Measurements from ENCODE around the gene CD99L2. TPM values are rescaled to one million over a fixed set of nuclear protein-coding genes. Genes with fewer than 3 reads are reported as not detected.
"Not testable (repeated sequence)": the region's sequence is repeated elsewhere in the genome, so short reads cannot be mapped to it uniquely, and the experiment has no call there.

Gene CD99L2
- polyA plus RNA-seq, 1 donor from 2014 or later, result 61.0 TPM

- no peak overlapping the region for H3K4me3 ChIP-seq (ENCODE audit: low read length)
- TF ChIP-seq MXI1 (conservative IDR thresholded peaks at IDR 0.05; ENCODE audit: poor library complexity, severe bottlenecking) (no peak), TAF1 (IDR thresholded peaks at IDR 0.05; ENCODE audit: low read depth) (no peak), REST (IDR thresholded peaks at IDR 0.05; ENCODE audit: borderline replicate concordance) (no peak), SMC3 (conservative IDR thresholded peaks at IDR 0.05; ENCODE audit: poor library complexity) (no peak), EP300 (conservative IDR thresholded peaks at IDR 0.05; ENCODE audit: poor library complexity, severe bottlenecking) (no peak), CTCF (IDR thresholded peaks at IDR 0.05; ENCODE audit: poor library complexity, severe bottlenecking) (no peak), POLR2AphosphoS5 (IDR thresholded peaks at IDR 0.05) (no peak), EZH2 (IDR thresholded peaks at IDR 0.05; ENCODE audit: borderline replicate concordance, insufficient read depth, low read length, poor library complexity, severe bottlenecking) (no peak), RAD21 (conservative IDR thresholded peaks at IDR 0.05) (no peak)
- H3K79me2 ChIP-seq (replicated peaks; ENCODE audit: insufficient read depth, low read length), result no peaks in the 10 kb centered on the region
These were observed 66.6 kb downstream of the CD99L2 start for GRCh38 chrX:150831863-150832262.

DNA sequence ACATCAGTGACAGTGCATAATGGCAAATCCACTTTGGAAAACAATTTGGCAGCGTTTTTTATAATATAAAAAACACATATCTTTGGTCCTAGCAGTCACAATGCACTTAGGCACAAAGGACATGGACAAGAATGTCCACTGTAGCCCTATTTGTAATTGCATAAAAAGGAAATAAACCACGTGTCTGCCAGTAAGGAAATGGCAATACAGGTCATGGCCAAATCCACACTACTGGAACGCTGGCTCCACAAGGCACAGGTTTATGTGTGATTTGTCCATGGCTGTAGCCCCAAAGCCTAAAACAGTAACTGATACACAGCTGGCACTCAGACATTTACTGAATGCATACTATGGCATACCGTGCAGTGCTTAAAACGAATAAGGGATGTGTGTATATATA, 69.7 kb downstream of the CD99L2 start:
- H4K20me1 ChIP-seq (ENCODE audit: insufficient read depth), result no peaks in the 10 kb centered on the region
- no peak overlapping the region for H3K27ac ChIP-seq (ENCODE audit: low read length)
- H3K9me2 ChIP-seq (ENCODE audit: insufficient read depth, low read length), result no peaks in the 10 kb centered on the region
- no peaks in the 10 kb centered on the region for H3K9me3 ChIP-seq (ENCODE audit: low read length)
- no peak overlapping the region for H2AFZ ChIP-seq (ENCODE audit: low read depth, low read length)
- H3F3A ChIP-seq (ENCODE audit: insufficient read depth, low read length, poor library complexity, severe bottlenecking), result no peaks in the 10 kb centered on the region
- H3K4me3 ChIP-seq (ENCODE audit: low read length), result no peak overlapping the region
- no peak overlapping the region for H3K4me2 ChIP-seq (ENCODE audit: low read length)
- H3K9ac ChIP-seq (ENCODE audit: low read length), result no peak overlapping the region
- no peak for TF ChIP-seq SMC3 (conservative IDR thresholded peaks at IDR 0.05; ENCODE audit: poor library complexity)
- TF ChIP-seq MXI1 (conservative IDR thresholded peaks at IDR 0.05; ENCODE audit: poor library complexity, severe bottlenecking), result no peak
- TF ChIP-seq EP300 (conservative IDR thresholded peaks at IDR 0.05; ENCODE audit: poor library complexity, severe bottlenecking), result no peak
- no peak for TF ChIP-seq POLR2AphosphoS5 (IDR thresholded peaks at IDR 0.05)
- no peak for TF ChIP-seq EZH2 (IDR thresholded peaks at IDR 0.05; ENCODE audit: borderline replicate concordance, insufficient read depth, low read length, poor library complexity, severe bottlenecking)
- no peak for TF ChIP-seq CTCF (IDR thresholded peaks at IDR 0.05; ENCODE audit: poor library complexity, severe bottlenecking)
- no peaks in the 10 kb centered on the region for H3K27me3 ChIP-seq (ENCODE audit: insufficient read depth, low read depth, low read length)
- no peaks in the 10 kb centered on the region for H3K36me3 ChIP-seq (ENCODE audit: insufficient read depth, low read length)
- H3K79me2 ChIP-seq (replicated peaks; ENCODE audit: insufficient read depth, low read length), result no peaks in the 10 kb centered on the region

More at GRCh38 chrX:150831863-150832262, 66.6 kb downstream of the CD99L2 start:
- H3K9me2 ChIP-seq (ENCODE audit: insufficient read depth, low read length), result no peaks in the 10 kb centered on the region
- no peaks in the 10 kb centered on the region for H3F3A ChIP-seq (ENCODE audit: insufficient read depth, low read length, poor library complexity, severe bottlenecking)
- no peak overlapping the region for H3K27ac ChIP-seq (ENCODE audit: low read length)
- H2AFZ ChIP-seq (ENCODE audit: low read depth, low read length), result no peak overlapping the region
- H3K4me2 ChIP-seq (ENCODE audit: low read length), result no peak overlapping the region
- H4K20me1 ChIP-seq (ENCODE audit: insufficient read depth), result no peaks in the 10 kb centered on the region
- no peaks in the 10 kb centered on the region for H3K27me3 ChIP-seq (ENCODE audit: insufficient read depth, low read depth, low read length)
- no peaks in the 10 kb centered on the region for H3K9me3 ChIP-seq (ENCODE audit: low read length)
- H3K9ac ChIP-seq (ENCODE audit: low read length), result no peak overlapping the region
- H3K36me3 ChIP-seq (ENCODE audit: insufficient read depth, low read length), result no peaks in the 10 kb centered on the region

- not testable (repeated sequence) for H3K79me2 ChIP-seq (replicated peaks; ENCODE audit: insufficient read depth, low read length); H3K27me3 ChIP-seq (ENCODE audit: insufficient read depth, low read depth, low read length); H3F3A ChIP-seq (ENCODE audit: insufficient read depth, low read length, poor library complexity, severe bottlenecking); H3K9me3 ChIP-seq (ENCODE audit: low read length); H3K9ac ChIP-seq (ENCODE audit: low read length); H3K4me2 ChIP-seq (ENCODE audit: low read length); H3K4me3 ChIP-seq (ENCODE audit: low read length); H3K27ac ChIP-seq (ENCODE audit: low read length); H4K20me1 ChIP-seq (ENCODE audit: insufficient read depth); H2AFZ ChIP-seq (ENCODE audit: low read depth, low read length); H3K9me2 ChIP-seq (ENCODE audit: insufficient read depth, low read length); H3K36me3 ChIP-seq (ENCODE audit: insufficient read depth, low read length)
These were observed 74.1 kb downstream of the CD99L2 start for GRCh38 chrX:150824352-150824751.

DNA sequence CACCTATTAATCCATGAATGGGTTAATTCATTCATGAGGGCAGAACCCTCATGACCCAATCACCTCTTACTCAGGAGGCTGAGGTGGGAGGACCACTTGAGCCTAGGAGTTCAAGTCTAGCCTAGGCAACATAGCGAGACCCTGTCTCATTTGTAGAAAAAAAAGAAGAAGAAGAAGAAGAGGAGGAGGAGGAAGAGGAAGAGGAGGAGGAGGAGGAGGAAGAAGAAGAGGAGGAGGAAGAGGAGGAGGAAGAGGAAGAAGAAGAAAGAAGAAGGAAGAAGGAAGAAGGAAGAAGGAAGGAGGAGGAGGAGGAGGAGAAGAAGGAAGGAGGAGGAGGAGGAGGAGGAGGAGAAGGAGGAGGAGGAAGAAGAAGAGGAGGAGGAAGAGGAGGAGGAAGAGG, 74.6 kb downstream of the CD99L2 start:
- not testable (repeated sequence) for H3F3A ChIP-seq (ENCODE audit: insufficient read depth, low read length, poor library complexity, severe bottlenecking); H3K36me3 ChIP-seq (ENCODE audit: insufficient read depth, low read length); H3K9me3 ChIP-seq (ENCODE audit: low read length); H2AFZ ChIP-seq (ENCODE audit: low read depth, low read length); H3K9me2 ChIP-seq (ENCODE audit: insufficient read depth, low read length); H3K9ac ChIP-seq (ENCODE audit: low read length); H3K79me2 ChIP-seq (replicated peaks; ENCODE audit: insufficient read depth, low read length); H3K4me2 ChIP-seq (ENCODE audit: low read length); H3K27me3 ChIP-seq (ENCODE audit: insufficient read depth, low read depth, low read length); H3K4me3 ChIP-seq (ENCODE audit: low read length); H3K27ac ChIP-seq (ENCODE audit: low read length); H4K20me1 ChIP-seq (ENCODE audit: insufficient read depth)
